Fibroblast of lung (primary cell): ENCODE results near the gene LIN28A. TPM values are rescaled to one million over a fixed set of nuclear protein-coding genes. Genes with fewer than 3 reads are reported as not detected.
A peak's percentile ranks its signal among the peaks of the same experiment; 100 is the strongest.

Experiments used
- DNase-seq, 2 donors: peaks; one replicate each; pipeline versions ENCODE4 v3.0.0 to v3.0.0-alpha.2; 2010; ENCODE audit warnings: low read depth in 2 of 2
- H2AFZ ChIP-seq: 2 replicates; pipeline ENCODE4 v1.5.1; 2012; ENCODE audit warnings: low read length, control low read depth, inconsistent platforms
- H3K27ac ChIP-seq: 2 replicates; pipeline ENCODE4 v1.5.1; 2011; ENCODE audit warnings: low read length, control low read depth; ENCODE audit not compliant: insufficient read depth
- H3K27me3 ChIP-seq: 2 replicates; pipeline ENCODE4 v1.5.1; 2011; ENCODE audit warnings: mild to moderate bottlenecking, low read length; ENCODE audit not compliant: control insufficient read depth, insufficient read depth
- H3K36me3 ChIP-seq: 2 replicates; pipeline ENCODE4 v1.5.1; 2011; ENCODE audit warnings: low read length; ENCODE audit not compliant: control insufficient read depth, insufficient read depth
- H3K4me1 ChIP-seq: 2 replicates; pipeline ENCODE4 v1.5.1; 2011; ENCODE audit warnings: low read length; ENCODE audit not compliant: control insufficient read depth, insufficient read depth; ENCODE audit errors: extremely low read depth
- H3K4me2 ChIP-seq: 2 replicates; pipeline ENCODE4 v1.5.1; 2011; ENCODE audit warnings: low read length, control low read depth; ENCODE audit not compliant: insufficient read depth; ENCODE audit errors: extremely low read depth
- H3K4me3 ChIP-seq, 4 experiments: fragments of 200-600 bp in 1 of 4; sonication (generic) in 1 of 4; replicated peaks in 1 of 4; 2 replicates each; pipeline ENCODE4 v1.5.1; 2011 to 2016; ENCODE audit warnings: low read length in 4 of 4, low read depth in 3 of 4, mild to moderate bottlenecking in 3 of 4, control low read depth in 2 of 4, inconsistent platforms in 1 of 4, mixed read lengths in 1 of 4; ENCODE audit not compliant: insufficient read depth in 1 of 4; ENCODE audit errors: control extremely low read depth in 1 of 4
- H3K79me2 ChIP-seq: 2 replicates; pipeline ENCODE4 v1.5.1; 2012; ENCODE audit warnings: mild to moderate bottlenecking, low read length, inconsistent platforms; ENCODE audit not compliant: control insufficient read depth, insufficient read depth
- H3K9ac ChIP-seq: 2 replicates; pipeline ENCODE4 v1.5.1; 2011; ENCODE audit warnings: mild to moderate bottlenecking, low read length, control low read depth; ENCODE audit not compliant: insufficient read depth
- H3K9me3 ChIP-seq: 2 replicates; pipeline ENCODE4 v1.5.1; 2012; ENCODE audit warnings: low read depth, low read length; ENCODE audit not compliant: control insufficient read depth, insufficient read depth
- H4K20me1 ChIP-seq: 2 replicates; pipeline ENCODE4 v1.5.1; 2011; ENCODE audit warnings: low read length; ENCODE audit not compliant: control insufficient read depth, insufficient read depth; ENCODE audit errors: extremely low read depth
- CTCF ChIP-seq, 2 donors: IDR thresholded peaks in 1 of 2; conservative IDR thresholded peaks in 1 of 2; 1 replicate in 1 of 2; 2 replicates in 1 of 2; pipeline ENCODE4 v1.5.1; 2011 to 2012; ENCODE audit warnings: low read length in 2 of 2, control low read depth in 1 of 2, inconsistent platforms in 1 of 2, low read depth in 1 of 2, mild to moderate bottlenecking in 1 of 2
- EZH2 ChIP-seq: IDR thresholded peaks from 2 replicates; pipeline ENCODE4 v1.5.1; 2012; ENCODE audit warnings: low read length, control low read depth, mild to moderate bottlenecking; ENCODE audit errors: missing control alignments
- polyA plus RNA-seq, 2 donors: library from polyadenylated mRNA; depleted of rRNA in 1 of 2; stranded (reverse) in 1 of 2; unstranded in 1 of 2; fragments of >200 nt; gene quantifications; 2 replicates each; pipeline ENCODE4 v1.2.1, GENCODE V29; 2011 to 2012; ENCODE audit warnings: missing spikeins in 1 of 2
- total RNA-seq: library from RNA; depleted of rRNA; stranded (reverse); fragments of >200 nt; gene quantifications from 2 replicates; pipeline ENCODE4 v1.2.1, GENCODE V29; 2014

Gene LIN28A
- total and polyA plus RNA-seq, 2 donors (not counting 1 experiment from before 2014, with no cell fraction given), result 0.09 TPM; not detected in 1

GRCh38 chr1:26408604-26409003 lies 2.0 kb upstream of the LIN28A start:
- Histone ChIP-seq H3K27ac (no peak overlapping the region), H3K36me3 (no peaks in the 10 kb centered on the region), H3K79me2 (no peaks in the 10 kb centered on the region), H3K4me3 (no peak overlapping the region), H3K9ac (no peak overlapping the region), H3K4me2 (no peak overlapping the region), H3K27me3 (peaks cover 40% of the 10 kb centered on the region), H2AFZ (no peak overlapping the region), H4K20me1 (no peaks in the 10 kb centered on the region), H3K4me1 (no peaks in the 10 kb centered on the region), H3K9me3 (no peaks in the 10 kb centered on the region)
- TF ChIP-seq EZH2 (peak; percentile 69), CTCF (conservative IDR thresholded peaks at IDR 0.05 in 1 of 2, IDR thresholded peaks at IDR 0.05 in 1 of 2; ENCODE audit: low read depth in 1 of 2, low read length in 2 of 2) (no peak)
- peak; percentile 62 to 76 for DNase-seq

GRCh38 chr1:26409191-26409807 lies 1.3 kb upstream of the LIN28A start:
- H3K4me2 ChIP-seq, result no peak overlapping the region
- H3K9me3 ChIP-seq, result no peaks in the 10 kb centered on the region
- no peaks in the 10 kb centered on the region for H3K79me2 ChIP-seq
- no peak overlapping the region for H3K27ac ChIP-seq
- TF ChIP-seq EZH2 (no peak), CTCF (conservative IDR thresholded peaks at IDR 0.05 in 1 of 2, IDR thresholded peaks at IDR 0.05 in 1 of 2; ENCODE audit: low read depth in 1 of 2, low read length in 2 of 2) (no peak)
- H4K20me1 ChIP-seq, result no peaks in the 10 kb centered on the region
- no peaks in the 10 kb centered on the region for H3K4me1 ChIP-seq
- H3K27me3 ChIP-seq, result peaks cover 40% of the 10 kb centered on the region
- no peak overlapping the region for H3K4me3 ChIP-seq
- no peak overlapping the region for H2AFZ ChIP-seq
- H3K9ac ChIP-seq, result no peak overlapping the region
- no peak for DNase-seq
- no peaks in the 10 kb centered on the region for H3K36me3 ChIP-seq

- Histone ChIP-seq H4K20me1 (no peaks in the 10 kb centered on the region), H3K27ac (no peak overlapping the region), H3K79me2 (no peaks in the 10 kb centered on the region), H3K4me1 (no peaks in the 10 kb centered on the region), H3K4me3 (no peak overlapping the region), H3K9ac (no peak overlapping the region), H2AFZ (no peak overlapping the region), H3K4me2 (no peak overlapping the region), H3K36me3 (no peaks in the 10 kb centered on the region), H3K27me3 (peaks cover 40% of the 10 kb centered on the region), H3K9me3 (no peaks in the 10 kb centered on the region)
- TF ChIP-seq EZH2 (no peak), CTCF (conservative IDR thresholded peaks at IDR 0.05 in 1 of 2, IDR thresholded peaks at IDR 0.05 in 1 of 2; ENCODE audit: low read depth in 1 of 2, low read length in 2 of 2) (no peak)
- DNase-seq, result no peak
Observed at GRCh38 chr1:26411624-26412074, 1.0 kb downstream of the LIN28A start.
